ENCODE results near the gene RPS6KA5.
"Not testable (repeated sequence)": the region's sequence is repeated elsewhere in the genome, so short reads cannot be mapped to it uniquely, and the experiment has no call there.

The RPS6KA5 gene

DNA sequence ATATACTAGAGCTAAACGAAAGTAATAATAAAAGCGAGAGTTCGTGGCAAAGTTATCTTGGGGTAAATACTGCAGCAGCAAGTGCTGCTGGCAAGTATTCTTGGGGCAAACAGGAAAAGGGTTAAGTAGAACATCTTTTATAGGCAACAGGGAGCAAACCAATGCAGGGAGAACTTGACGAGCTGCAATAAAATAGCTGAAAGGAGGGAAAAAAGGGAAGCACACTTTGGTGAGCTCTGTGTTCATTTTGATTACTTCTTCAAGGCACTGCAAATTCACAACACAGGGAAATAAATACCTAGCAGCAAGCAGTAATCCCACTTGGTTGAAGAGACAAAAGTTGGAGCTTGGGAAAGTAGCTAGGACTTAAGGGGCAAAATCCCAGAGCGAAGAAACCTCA is 201.9 kb downstream of the RPS6KA5 start:
- no peak for DNase-seq

DNA sequence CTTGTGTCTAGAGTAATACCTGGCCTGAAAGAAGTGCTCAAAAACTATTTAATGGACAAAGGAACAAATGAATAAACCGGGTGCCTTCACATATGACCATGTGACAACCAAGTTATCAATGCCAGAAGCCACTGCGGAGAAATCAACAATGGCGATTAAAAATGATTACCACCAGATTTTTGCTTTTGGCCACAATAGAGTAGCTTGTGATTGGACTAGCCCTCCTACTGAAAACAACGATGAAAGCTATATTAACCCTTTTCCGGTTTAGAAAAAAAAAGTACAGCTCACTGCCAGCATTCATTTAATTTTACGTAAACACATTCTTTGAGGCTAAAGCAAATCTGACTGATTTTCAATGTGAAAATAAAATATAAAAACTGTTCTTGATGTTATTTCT is 202.6 kb downstream of the RPS6KA5 start:
- DNase-seq = no peak

- DNase-seq = not testable (repeated sequence)
These were observed 204.3 kb downstream of the RPS6KA5 start for GRCh38 chr14:90856115-90856514.

GRCh38 chr14:90853116-90853515 is 207.3 kb downstream of the RPS6KA5 start:
- DNase-seq = no peak

DNA sequence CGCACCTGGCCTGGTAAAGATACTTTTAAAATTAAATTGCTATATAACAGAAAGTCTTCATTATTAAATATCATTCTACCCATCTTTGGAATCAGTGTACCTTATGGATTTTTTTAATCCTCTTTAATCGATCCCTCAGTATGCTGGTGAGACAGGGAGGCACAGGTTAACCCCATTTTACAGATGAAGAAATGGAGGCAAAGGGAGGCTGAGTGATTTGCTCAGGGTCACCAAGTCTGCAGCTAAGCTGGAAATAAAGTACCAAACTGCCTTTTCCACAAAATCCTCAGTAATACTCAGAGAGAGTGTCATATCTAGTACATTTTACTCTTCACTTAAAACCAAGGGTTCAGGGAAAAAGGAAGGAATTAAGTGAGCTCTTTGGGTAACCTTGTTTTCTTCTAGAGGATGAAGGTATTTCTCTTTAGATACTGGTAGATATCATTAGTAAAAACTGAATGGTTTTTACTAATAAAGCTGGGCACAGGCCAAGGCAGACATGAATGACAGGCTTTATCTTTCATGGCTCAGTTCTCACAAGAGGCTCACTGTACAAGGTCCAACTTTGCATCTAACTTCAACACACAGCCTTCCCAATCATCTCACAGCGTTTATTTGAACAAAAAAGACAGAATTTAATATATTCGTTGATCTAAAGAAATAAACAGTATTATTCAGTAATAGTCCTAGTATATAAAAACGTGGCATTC is 209.0 kb downstream of the RPS6KA5 start:
- DNase-seq = no peak

DNA sequence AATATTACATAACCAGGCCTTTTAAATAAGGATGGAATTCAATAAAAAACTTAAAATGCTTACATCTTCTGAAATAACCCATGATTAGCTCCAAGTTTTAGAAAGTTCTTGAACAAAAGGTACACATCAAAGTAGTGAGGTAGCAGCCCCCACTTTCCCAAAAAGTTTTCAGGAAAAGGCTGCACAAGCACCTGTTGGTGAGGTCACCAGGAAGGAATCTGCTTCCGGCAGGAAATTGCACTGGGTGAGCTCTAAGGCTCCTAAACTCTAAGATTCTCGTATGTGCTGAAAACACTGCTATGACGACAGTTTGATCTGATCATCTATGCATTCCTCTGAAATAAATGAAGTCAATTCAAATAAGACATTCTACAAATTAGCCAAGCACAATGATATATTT is 210.0 kb downstream of the RPS6KA5 start:
- no peak for DNase-seq

DNA sequence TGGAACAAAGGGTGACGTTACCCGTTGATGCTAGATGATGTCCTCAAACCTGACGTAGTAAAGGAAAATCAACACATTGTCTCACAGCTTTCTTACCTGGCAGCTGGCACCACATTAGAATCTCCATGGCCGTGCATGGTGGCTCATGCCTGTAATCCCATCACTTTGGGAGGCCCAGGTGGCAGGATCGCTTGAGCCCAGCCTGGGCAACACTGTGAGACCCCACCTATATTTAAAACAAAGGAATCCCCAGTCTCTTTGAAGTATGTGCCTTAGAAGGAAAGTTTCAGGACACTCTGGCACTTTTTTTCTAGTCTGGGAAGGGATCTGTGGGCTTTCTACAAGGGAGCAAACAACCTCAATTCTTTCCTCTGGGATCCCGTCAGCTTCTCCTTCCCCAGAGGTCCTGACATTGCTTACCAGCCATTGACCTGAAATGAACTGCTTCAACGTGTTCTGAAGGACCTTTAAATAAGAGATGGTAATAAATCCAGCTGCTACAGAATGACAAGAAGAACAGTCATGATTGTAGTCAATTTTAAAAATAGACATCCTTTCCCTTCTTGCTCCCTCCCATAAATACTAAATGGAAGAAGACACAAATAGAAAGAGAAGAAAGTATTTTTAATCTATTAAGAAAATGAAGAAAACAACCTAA is 210.5 kb downstream of the RPS6KA5 start:
- DNase-seq = no peak

DNA sequence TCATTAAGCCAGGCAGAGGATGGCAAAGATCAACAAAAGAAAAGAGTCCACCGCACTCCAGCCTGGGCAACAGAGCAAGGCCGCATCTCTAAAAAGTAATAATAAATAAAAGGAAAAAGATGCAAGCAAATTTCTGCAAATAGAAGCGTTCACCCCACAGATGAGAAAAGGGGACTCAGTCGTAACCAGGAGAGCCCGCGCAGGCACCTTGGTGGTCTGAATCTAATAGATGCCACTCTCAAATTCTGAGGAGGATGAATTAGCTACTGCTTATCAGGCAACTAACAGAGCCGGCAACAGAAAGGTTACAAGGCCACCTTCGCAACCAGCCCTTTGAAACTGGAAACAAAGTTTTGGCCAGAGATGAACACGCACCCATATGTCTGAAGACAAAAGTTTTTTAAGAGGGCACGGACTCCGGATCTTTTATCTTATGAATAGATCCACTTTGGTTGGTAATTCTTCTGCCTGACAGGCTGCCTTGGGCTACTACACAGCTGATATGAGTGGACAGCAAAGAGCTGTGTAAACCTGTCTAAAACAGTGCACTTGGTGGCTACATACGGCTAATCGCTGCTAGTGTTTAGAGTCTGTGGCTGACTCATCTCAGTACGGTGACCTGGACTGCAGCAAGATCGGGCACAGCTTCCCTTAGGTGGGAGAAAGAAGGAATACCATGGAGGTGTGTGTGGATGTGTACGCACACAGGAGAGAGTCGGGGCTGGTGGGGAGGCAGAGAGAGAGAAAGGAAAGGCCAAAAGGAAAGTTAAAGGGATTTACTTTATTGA is 211.3 kb downstream of the RPS6KA5 start:
- DNase-seq = no peak

DNA sequence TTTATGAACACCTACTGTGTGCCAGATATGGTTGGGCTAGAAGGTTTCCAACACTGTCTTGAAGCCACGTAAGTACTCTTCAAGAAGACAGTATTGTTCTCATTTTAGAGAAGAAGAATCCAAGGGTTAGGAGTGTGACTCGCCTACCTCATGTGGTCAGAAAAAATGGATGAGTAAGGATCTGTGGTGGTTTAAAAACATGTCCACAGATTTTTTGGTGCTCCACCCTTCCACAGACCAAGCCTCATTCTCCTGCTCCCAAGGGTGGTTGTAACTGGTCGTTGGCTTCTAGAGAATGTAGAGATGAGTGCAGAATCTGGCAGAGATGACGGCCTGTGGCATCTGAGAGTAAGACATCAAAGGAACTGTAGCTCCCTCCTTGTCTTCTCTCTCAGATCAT is 213.9 kb downstream of the RPS6KA5 start:
- no peak for DNase-seq

DNA sequence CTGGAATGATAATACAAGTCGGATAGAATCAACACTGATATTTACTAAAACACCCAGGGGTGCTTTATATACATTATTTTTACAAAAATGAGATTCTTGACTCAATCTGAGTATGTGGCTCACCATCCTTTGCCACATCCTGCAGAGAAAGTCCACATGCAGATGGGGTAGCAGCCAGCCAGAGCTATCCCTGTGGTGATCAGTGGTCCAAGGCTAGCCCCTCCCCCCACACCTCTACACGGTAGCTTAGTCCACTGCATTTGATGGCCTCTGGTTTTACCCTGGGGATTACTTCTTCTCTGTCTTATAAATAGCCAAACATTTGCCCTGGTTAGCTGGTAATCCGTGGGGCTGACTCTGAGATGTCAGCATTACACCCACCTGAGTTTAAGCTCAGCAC is 216.1 kb downstream of the RPS6KA5 start:
- DNase-seq = no peak

DNA sequence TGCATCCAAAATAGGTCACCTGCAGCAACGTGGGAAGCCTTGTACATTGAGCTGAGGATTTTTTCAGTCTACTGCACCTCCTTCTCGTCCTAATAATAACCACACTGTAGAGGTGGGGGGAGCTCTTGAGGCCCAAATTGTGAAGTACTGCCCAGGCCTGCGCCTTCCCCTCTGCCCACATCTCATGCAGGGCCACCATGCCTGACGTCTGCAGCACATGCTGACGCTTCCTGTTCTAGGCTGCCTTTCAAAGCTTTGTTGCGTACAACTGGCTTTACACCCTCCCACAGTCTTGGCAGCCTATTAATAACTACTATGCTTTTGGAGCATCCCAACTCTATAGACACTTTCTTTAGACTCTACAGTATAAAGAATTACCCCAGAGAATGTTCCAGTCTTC is 217.7 kb downstream of the RPS6KA5 start:
- no peak for DNase-seq

DNA sequence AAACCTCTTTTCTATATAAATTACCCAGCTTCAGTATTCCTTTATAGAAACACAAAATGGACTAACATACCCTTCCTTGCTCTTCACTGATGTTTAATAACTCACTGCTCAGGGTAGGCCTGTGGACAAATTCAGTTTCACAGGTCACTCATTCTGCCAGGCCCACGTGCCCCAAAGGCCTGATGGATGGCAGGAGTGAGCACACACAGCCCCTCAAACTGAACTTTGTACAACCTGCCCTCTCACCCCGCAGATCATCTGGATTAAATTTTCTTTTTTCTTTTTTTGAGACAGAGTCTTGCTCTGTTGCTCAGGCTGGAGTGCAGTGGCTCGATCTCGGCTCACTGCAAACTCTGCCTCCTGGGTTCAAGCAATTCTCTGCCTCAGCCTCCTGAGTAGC is 219.8 kb downstream of the RPS6KA5 start:
- DNase-seq = not testable (repeated sequence)

DNA sequence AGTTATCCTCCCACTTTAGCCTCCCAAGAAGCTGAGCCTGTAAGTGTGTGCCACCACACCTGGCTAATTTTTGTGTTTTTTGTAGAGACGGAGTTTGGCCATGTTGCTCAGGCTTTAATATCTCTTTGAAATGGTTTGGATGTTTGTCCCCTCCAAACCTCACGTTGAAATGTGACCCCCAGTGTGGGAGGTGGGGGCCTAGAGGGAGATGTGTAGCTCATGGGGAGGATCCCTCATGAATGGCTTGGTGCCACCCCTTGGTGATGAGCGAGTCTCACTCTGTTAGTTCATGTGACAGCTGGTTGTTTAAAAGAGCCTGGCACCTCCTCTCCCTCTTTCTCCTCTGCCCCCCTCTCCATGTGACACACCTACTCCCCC is 220.6 kb downstream of the RPS6KA5 start:
- no peak for DNase-seq

GRCh38 chr14:90839024-90839888 is 221.2 kb downstream of the RPS6KA5 start:
- no peak for DNase-seq

GRCh38 chr14:90838531-90838930 is 221.9 kb downstream of the RPS6KA5 start:
- not testable (repeated sequence) for DNase-seq

DNA sequence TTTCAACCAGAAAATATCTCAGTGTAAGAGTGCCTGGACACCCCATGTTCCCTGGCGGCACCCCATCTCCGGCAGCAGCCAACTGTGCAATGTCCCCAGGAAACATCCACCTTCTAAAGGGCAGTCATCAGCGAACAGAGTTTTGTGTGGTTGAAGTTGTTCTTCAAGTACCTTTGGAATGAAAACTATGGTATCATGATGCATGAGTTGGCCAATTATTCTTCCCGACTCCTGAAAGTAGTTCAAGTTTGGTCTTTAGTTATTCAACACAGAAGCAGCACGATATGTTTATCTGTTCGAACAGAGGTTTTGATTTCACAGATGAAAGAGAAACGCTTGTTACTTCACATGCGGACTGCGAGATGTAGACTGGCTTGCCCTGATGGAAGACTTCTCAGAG is 223.1 kb downstream of the RPS6KA5 start:
- DNase-seq = no peak

GRCh38 chr14:90836692-90837063 is 223.8 kb downstream of the RPS6KA5 start:
- DNase-seq = no peak

- DNase-seq = no peak
These were observed 228.6 kb downstream of the RPS6KA5 start for GRCh38 chr14:90831821-90832220.

DNA sequence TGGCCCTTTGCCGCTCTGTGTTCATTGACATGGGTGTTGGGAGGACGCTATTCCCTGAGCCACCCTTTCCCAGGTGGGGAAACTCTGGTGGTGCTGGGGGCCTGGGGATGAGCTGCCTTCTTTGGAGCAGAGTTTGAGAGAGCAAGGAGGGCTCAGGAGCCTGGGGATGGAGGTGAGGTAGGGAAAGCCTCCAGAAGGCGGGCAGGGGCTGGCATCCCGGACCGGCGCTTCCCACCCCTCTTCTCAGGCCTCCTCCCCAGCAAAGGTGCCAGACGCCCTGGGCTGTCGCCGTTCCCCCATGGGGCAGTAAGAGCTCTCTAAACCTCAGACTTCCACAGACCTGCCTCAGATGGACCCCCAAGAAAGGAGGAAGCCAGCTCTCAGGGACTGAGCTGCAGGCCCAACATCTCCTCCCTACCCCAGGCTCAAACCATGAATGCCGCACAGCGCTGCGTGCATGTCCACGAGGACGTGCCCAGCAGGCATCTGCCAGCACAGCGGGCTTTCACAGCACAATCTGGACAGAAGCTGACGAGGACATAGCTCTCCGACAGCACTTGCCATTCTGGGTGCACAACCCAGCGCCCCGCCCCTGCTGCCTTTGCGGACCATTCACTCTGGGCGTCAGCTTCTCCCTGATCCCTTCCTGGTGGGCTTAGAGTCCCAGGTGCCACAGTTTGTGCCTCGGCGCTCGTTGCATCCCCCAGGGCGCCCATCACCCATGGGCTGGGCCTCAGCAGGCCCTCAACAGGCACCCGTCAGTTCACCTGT is 229.3 kb downstream of the RPS6KA5 start:
- no peak for DNase-seq

- DNase-seq = no peak
These were observed 230.8 kb downstream of the RPS6KA5 start for GRCh38 chr14:90829677-90830076.

DNA sequence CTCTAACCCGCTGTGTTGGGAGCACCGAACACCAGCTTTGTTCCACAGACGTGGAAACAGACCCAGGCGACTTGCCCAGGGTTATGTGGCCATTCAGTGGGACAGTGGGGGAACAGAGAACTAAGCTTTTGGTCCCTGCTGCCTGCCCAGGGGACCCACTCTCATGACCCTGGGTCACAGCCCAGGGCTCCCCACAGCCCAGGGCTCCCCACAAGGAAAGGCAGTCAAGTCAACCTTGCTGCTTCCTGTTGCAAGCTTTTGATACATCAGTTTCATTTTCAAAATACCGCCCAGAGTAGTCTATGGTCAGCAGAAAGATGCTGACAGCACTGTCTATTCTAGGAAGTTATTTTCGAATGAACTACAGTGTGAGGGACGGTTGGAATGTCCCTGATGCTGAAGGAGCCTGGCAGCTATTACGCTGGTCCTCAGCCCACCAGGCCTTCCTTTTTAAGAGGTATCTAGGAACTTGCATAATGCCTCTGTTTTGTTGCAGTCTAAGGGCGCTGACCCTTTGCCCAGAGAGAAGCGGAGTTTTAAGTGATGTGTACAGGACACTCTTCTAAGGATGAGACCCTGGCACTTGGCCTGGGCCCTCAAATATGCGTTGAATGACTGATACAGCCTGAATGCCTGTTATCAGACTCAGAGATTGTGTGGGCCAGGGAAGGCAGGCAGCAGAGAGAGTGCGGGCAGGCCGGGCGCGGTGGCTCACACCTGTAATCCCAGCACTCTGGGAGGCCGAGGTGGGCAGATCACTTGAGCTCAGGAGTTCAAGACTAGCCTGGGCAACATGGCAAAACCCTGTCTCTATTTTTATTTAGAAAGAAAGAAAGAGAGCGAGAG is 231.6 kb downstream of the RPS6KA5 start:
- no peak for DNase-seq

All from SHP77 treated with DMSO at 0.1 percent for 48 hours (cell line).